HG03432 (cell line): ENCODE data around the gene PELI2.

ENCODE experiments used
- ATAC-seq: cut with Tn5 transposase; IDR thresholded peaks from one replicate; pipeline ENCODE4 v1.9.1; 2021; ENCODE audit warnings: mild to moderate bottlenecking, moderate library complexity; ENCODE audit not compliant: unreplicated experiment

PELI2 gene

DNA sequence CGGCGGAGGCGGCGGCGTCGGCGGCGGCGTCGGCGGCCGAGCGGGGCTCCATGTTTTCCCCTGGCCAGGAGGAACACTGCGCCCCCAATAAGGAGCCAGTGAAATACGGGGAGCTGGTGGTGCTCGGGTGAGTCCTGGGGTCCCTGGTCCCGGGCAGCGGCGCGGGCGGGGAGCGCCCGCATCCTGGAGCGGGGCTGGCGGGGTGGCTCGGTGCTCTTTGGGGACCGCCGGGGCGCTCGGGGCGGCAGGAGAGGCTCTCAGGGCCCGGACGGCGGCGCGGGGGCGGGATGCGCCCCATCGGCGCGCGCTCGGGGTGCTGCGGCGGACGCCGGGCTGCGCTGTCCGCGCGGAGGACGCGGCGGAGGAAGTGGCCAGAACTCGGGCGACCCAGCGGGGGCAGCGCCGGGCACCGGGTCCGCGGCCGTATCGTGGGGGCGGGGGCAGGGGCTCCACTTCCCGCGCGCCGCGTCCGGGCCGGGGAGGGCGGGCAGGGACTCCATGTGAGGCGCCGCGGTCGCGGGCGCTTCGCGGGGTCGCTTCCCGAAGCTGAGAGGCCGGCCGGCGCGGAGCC is 485 bp downstream of the PELI2 start:
- peak; percentile 21 for ATAC-seq

DNA sequence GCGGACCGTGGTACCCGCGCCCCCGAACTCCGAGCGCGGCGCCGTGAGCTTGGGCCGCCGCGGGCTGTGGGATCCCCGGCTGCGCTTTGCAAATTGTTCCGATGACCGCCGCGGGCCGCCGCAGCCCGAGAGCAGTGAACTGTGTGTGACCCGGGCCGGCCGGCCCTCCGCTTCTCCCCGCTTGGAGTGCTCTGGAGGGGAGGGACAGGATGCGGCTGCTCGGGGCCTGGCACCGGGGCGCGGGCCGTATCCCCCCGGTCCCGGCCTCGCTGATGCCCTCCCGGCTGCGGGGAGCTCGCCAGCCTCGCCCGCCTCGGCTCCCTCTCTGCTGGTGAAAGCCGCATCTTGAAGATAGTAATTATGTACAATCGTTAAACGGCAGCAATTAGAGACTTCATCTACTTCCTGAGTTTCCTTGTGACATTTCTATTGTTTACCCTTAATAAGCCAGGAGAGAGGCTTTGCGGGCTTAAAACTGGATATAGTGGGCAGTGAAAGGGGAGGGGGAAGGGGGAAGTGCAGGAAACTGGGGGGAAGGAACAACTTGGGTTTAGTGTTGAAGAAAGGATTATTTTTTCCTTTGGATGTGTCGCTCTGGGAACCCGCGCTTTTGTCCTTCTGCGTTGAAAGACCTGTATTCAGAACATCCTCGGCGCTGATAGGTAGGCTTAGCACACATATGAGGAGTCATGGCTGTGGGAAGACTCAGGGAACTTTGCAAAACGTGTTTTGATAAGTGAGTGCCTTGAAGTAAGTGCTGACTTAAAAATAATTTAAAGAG is 1.2 kb downstream of the PELI2 start:
- peak; percentile 31 for ATAC-seq

DNA sequence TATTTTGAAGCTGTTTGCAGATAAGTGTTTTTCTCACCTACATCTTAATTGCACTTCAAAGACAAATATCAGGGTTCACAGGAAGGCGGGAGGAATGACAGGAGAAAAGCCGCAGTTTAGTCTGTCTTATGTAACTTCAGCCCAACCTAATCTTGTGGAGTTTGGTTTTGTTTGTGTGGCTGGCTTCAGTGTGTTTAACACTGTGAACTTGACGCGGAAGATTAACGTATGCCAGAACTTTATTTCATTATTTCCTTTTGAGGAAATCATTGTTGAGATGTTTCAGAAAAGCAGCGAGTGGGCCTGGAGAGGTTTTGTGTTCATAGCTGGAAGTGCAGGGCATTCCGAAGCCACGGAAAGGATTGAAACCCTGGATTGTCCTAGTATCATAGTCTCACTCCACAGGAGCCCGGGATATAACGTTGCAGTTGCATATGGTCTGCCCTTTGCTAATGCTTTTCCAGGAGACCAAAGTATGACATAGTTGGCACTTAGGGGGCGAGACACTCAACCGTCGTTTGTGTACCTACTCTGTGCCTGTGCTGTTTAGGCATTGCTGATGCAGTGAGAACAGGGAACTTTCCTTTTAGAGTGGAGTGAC is 2.0 kb downstream of the PELI2 start:
- ATAC-seq, result no peak

DNA sequence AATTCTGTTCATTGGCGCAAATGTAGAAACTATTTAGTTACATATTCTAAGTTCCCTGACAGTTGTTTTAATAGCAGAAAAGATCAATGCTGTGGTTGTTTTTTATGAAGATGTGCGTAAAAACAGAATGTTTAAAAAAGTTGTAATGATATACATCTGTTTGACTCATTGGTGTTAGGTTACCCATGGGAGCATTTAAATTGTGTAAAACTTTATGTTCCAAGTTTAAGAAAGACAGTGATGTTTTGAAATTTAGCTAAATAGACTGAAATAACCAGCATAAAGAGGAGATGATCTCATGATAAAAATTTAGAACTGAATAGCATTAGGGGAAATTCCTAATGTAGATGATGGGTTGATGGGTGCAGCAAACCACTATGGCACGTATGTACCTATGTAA is 3.6 kb downstream of the PELI2 start:
- no peak for ATAC-seq

DNA sequence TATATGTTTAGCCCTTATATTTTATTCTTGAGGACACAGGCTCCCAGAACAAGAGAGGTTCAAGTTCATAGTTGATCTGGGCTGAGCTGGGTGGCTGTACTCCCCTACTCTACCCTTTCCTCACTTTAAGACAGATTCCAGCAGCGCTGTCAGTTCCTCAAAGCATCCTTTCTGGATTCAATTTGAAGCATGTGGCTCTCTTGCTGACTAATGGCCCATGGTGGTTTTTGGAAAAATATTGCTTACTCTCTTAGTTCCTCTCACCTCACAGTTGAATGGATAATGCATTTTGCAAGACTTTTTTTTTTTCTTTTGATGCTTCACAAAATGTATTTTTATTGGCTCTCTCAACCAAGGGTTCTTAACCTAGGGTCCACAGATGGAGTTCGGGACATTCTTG is 4.1 kb downstream of the PELI2 start:
- no peak for ATAC-seq

DNA sequence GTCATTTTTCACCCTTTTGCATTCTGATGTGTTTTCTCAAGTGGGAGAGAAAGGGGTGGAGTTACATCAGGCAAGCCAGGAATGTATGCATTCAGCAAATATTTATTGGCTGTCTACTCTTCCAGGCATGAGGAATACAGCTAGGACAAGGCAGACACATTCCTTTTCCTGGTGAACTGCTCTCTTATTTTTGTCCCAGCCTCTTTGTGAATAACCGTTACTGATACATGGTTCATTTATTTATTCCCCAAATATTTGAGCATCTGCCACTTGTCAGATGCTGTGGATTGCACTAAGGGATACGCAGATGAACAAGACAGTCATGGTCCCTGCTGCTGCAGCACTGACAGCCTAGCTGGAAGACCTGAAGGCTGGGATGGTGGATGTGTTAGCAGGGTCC is 6.1 kb downstream of the PELI2 start:
- no peak for ATAC-seq

DNA sequence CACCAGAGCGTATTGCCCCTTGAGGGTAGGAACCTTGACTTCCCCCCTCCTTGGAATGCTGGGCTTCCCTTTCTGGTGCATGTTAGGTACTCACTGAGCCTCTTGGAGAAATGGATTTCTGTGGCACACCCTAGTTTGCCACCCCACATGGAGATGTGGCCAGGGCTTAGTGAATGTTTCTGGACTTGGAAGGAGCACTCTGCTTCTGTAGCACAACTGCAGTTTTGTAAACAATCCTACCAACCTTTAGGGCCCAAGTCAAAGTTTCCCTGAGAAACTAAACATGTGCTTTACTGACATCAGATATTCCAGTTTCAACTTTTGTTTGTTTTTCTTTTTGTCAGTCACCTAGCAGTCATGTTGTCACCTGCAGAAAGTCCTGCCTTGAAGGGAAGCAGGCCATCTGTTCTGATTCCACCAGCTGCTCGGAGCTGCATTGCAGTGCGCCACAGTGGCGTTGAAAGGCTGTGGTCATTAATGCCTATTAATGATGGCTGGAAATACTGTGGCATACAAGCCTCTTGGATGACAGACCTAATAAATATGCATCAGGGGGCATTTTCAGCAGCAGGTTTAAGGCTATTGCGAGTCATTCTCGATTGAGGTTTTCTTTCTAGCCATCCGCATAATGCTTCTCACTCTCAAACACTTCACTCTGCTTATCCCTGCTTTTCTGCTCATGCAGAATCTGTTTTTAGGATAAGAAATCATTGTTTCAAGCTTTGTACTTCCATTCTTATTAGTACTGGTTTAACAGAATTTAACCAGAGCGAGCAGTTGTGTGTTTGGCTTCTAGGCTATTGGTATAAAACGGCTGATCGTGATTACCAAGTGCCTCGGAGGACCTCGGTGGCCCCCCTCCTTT is 7.8 kb downstream of the PELI2 start:
- ATAC-seq, result no peak

DNA sequence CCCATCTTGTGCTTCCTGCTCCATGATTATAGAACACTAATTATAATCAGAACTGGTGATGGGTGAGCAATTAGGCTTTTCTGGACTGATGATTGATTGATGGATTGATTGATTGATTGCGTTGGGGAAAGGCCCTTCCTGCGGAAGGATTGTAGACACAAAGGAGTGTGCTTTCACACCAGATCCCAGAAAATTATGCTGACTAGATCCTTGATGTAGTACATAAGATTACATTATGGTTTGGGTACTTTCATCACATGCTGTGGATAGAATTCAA is 8.4 kb downstream of the PELI2 start:
- no peak for ATAC-seq

DNA sequence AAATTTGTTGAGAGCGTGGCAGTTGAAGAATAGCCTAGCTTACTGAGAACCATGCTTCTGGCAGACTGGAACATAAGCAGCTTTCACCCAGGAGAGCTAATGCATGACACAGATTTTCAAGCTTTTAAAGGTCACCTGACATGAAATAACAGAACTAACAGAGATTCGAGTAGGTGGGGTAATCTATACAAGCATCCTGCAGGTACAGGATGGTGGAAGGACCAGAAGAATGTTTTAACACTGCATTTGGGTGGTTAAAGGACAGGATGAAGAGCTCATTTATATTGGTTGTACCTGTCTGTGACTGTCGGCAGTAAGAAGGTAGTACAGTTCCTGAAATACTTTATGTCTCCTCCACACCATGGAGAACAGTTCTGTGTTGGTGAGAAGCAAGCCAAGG is 8.9 kb downstream of the PELI2 start:
- no peak for ATAC-seq

DNA sequence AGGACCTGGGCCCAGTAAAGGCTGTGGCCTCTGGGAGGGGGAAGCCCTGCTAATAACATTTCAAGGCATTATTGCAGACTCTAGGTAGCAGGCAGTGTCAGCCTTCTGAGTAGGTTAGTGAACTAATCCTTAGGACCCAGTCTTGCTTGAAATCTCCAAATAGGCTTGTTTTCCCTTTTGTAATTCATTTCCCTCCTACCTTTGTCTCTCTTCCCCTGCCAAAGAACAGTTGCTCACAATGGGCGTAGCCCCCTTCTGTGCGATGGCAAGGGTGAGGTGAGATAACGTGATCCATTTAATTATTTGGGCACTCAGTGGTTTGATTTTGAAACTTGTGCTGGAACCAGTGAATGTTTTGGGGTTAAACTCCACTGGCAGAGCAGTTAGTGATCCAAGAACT is 10.9 kb downstream of the PELI2 start:
- no peak for ATAC-seq

DNA sequence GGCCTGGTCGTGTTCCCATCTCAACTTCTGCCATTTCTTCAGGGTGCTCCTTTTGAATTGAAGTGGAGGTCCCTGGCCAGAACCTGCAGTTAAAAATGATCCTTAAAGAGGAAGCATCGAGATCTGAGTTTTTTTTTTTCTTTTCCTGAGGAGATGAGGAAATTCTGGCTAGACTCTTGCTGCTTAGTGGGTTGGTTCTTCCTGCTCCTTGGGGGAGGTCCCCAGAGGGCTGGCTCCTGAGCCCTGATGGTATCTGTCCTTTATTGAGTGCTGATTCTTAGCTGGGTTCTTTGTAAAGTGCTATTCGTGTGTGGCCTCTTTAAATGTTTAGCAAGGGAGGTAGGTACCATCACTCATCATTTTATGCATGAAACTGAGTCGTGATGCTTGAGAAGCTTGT is 11.7 kb downstream of the PELI2 start:
- ATAC-seq, result no peak

DNA sequence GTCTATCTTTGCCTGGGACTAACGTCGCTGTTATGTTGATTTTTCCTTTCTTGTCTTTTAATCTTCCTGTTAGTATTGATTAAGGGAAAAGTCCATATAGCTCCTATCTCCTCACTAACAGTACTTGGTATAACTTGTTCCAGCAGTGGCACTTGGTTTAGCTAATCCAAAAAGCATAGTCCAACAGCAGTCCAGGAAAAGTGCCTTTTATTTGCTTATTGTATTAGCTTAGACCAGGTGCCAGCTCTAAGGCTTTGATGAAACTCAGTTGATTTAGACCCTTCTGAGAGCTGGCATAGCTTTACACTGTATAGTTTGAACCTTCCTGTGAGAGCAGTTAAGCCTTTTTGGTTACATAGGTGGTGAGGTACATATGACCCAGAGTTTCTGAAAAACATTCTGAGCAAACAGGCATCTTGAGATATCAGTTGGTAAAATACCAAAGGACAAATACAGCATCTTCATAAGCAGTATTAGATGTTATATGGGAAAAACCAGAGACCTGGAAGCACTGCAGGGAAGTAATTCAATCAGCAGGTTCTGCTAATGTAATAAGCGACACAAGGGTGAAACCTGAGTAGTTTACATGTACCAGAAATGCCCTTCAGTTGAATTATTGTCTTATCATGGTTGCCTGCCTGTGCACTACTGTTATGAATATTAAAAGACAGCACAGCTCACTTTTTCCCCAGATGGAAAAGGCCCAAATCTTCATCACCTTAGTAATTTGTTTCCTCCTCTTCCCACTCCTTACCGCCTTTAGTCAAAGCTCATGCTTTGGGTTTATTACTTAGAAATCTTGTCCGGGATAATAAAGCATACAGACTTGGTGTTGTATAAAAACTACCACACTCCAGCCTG is 13.0 kb downstream of the PELI2 start:
- ATAC-seq, result no peak

DNA sequence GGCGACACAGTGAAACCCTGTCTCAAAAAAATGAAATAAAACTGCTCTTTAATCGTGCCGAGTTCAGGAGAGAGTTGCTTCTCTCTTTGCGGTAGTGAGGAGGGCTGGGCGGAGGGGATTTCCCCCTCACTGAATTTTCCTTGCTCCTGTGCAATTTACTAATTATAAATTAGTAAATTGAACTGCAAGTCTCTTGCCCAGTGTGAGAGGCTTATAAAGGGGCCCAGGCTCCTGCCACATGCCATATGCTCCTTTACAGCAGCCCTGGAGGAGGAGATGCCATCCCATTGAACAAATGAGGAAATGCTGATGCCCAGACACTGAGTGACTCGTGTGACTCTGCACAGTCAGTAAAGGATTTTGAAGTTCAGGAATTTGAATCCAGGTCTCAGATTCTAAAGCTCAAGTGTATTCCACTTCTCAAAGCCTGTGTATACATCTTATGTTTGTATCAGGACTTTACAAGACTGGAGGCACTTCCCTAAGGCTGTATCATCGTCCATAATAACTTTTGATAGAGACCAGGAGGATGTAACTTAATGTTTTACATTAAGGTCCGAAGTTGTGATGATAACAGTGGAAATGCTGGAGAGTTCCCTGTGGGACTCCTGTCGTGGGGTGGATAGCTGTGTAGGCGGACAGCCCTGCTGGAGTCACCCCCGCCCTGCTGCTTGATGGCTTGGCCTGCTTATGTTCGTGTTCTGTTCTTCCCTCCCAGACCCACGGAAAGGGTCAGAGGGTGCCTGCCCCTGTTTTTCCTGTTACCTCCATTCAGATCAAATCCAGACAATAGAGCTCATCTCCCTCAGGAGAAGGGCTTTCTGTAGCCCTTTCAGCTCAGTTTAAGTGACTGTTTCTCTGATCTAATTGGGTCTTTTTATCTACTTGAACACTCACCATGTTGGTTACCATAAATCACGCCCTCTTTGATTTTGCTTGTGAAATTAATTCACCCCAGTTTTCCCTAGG is 13.9 kb downstream of the PELI2 start:
- ATAC-seq, result no peak

DNA sequence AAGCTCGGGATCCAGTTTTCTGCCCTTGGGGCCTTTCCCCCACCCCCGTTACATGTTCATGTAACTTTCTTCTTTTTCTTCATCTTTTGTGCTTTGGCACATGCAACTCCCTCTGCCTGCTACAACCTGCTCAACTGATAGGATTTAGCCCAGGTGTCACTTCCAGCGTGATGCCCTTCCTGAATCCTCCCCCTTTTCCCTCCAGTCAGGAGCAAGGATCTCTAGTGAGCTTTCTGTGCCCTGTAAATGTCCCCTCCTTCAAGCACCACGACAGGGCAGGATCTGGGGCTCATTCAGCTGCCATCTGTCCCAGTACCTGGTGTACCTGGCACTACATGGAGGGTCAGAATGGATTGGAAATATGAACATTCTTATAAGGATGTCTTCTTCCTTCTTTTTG is 15.3 kb downstream of the PELI2 start:
- ATAC-seq, result no peak

DNA sequence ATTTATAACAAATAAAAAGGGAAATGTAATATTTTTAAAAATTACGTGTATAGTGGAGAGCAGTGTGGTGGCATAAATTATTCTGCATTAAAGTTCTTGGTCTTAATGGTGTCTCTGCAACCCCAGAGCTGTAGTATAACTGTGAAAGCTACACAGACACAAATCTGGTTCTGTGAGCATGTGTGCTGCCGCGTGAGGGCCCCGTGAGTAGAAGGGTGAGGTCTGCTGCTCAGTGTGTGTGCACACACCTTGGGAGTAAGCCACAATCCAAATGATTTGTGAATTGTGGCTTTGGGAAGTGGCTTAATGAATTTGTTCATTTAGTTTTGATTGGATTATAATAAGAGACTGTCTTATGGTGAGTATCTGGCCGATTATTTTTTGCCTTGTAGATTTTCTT is 16.8 kb downstream of the PELI2 start:
- ATAC-seq, result no peak

DNA sequence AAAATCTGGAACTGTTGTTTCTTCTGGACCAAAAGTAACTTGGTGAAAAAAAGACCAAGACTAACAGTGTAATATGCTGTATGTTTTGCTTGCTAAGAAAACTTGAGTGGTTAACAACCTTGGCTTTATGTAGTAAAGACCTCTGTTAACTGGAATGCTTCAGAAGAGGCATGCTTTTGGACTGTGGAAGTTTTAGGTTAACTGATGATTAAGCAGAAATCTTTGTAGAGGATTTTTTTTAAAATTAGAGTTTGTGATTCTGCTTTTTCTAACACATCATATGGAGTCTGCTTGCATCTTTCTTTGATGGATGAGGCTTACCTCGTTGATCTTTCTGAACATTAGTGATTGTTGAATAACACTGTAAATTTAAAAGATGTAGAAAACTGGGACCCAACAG is 17.5 kb downstream of the PELI2 start:
- ATAC-seq, result no peak

DNA sequence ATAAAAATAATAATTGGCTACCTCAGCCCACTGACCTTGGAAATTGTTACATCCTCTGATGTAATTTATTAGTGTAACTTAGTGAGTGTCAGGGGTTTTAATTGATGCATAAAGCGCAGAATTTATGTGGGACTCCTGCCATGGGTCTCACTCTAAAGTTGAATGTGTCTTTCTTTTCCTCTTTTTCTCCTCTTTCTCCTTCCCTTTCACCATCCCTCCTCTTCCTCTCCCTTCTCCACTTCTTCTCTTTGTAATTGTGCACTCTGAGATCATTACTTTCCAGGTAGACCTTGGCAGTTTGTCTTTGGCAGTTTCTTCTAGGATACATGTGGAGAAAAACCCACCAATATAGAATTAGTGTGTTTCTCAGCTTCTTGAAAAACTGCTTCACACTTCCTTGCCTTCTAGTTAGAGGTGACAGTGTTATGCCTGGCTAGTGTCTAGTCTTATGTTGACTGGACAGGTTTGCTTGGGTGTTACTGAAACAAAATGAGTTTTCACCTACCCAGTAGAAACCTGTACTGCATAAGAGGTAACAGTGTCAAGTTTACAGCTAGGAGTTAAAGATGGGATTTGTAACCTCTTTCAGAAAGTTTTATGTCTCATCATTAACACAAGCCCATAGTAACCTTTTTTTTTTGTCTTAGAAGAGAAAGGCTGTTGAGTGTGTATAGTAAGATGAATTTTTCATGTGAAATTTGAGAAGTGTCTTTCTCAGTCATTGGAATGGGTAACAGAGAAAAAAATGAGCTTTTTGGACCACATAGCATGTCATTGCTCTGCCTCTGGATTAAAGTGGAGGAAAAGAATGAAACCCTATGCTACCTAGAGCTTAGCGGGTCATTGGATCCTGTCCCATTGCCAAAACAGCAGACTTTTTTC is 18.6 kb downstream of the PELI2 start:
- no peak for ATAC-seq

DNA sequence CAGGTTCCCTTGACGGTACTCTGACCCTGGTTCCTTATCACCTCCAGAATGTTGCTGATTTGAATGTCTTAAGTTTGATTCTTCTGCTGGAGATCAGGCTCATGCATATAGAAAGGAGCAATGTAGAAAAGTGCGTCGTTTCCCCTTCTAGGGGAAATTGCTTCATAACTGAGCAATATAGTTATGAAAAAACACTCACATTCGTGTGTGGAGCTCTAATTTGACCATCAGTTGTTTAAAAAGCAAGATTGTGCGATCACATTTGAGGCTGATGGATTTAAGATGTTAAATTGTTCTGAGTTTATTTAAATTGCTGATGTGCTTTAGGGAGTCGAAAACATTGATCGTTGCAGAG is 19.2 kb downstream of the PELI2 start:
- ATAC-seq, result no peak

DNA sequence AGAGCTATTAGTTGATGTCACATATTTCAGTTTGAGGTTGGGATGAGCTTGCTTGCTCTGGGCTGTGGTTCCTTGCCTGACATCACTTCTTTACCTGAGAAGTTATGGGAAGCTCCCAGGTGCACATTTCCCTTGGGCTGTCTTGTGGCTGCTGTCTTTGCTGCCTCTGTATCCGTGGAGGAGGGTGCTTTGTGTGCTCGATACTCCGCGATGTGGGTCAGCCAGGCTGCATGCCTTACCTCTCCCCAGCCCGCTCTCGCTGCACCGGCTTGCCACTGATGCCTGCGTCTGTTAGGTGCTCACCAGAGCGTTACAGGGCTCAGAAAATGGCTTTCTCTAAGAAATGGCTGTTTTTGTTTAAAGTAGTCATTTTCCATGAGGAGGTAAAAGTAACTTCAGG is 19.6 kb downstream of the PELI2 start:
- no peak for ATAC-seq
